ENCODE results near the gene GP2. TPM values are rescaled to one million over a fixed set of nuclear protein-coding genes. Genes with fewer than 3 reads are reported as not detected.

Gene GP2
- polyA plus RNA-seq, 3 donors, result not detected

DNA sequence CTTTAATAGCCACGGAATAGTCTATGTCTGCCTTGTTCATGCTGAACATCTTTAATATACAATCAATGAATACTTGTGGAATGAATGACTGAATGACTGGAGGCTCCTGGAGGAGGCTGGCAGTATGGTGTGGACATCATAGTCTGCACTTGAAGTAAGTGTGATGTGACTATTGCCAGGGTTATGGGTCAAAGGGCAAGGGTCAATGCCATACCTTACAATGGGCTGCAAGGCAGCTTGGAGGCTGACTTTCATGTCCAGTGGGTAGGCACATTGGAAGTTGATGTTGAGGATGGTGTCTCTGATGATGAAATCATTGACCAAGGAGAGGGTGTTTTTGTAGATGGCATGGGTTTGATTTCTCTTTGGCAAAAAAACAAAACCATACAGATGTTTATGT, 7.9 kb downstream of the GP2 start:
- WGBS (ENCODE audit: insufficient coverage), result no CpG with 5 or more reads among the region's 1 CpG
- no peaks in the 10 kb centered on the region for H3K36me3 Mint-ChIP-seq
- DNase-seq, result no peak

DNA sequence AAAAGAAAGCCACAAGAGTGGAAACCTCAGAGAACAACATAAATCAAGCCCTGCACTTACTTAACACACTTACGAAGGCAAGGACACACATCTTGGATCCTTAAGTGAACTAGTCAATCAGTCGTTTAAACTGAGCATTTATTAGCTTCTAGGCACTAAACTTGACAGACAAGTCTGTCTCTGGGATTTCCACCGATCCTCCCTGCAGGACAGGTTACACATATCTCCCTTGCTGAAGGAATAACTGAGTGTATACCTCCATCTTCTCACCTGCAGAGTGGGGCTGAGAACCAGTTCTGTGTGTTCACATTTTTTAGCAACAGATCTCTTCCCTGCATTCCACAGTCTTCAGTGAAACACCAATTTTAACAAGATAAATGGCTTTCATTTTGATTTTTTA, 8.9 kb downstream of the GP2 start:
- no peaks in the 10 kb centered on the region for H4K20me1 ChIP-seq (ENCODE audit: insufficient read depth, low read length)
- no peak overlapping the region for H3K4me3 ChIP-seq (replicated peaks in 1 of 3; ENCODE audit: low read depth in 2 of 3, low read length in 3 of 3)
- H3K36me3 ChIP-seq (replicated peaks in 1 of 2; ENCODE audit: control insufficient read depth in 1 of 2, insufficient read depth in 2 of 2, low read length in 2 of 2), result no peaks in the 10 kb centered on the region
- H2AFZ ChIP-seq (ENCODE audit: insufficient read depth, low read depth, low read length, poor library complexity, severe bottlenecking), result no peak overlapping the region
- no peak for DNase-seq
- no peak overlapping the region for H3K9ac ChIP-seq (ENCODE audit: insufficient read depth, low read length, poor library complexity, severe bottlenecking)
- H3K79me2 ChIP-seq (ENCODE audit: insufficient read depth, low read length), result no peaks in the 10 kb centered on the region
- H3K4me3 Mint-ChIP-seq, result no peak overlapping the region
- 46% methylated on average over 2 of the region's 3 CpGs for WGBS (ENCODE audit: insufficient coverage)
- peaks cover 0 to 3% (median 0%) of the 10 kb centered on the region in 7 donors for H3K9me3 Mint-ChIP-seq
- H3K27ac ChIP-seq (ENCODE audit: low read depth in 1 of 2, low read length in 2 of 2), result no peak overlapping the region
- no peaks in the 10 kb centered on the region for H3K4me1 ChIP-seq (ENCODE audit: control insufficient read depth in 1 of 2, insufficient read depth in 2 of 2, low read length in 2 of 2)
- intact Hi-C loops (cut with micrococcal nuclease), result no loop called here
- H3K9me3 ChIP-seq (replicated peaks in 1 of 2; ENCODE audit: control insufficient read depth in 1 of 2, insufficient read depth in 1 of 2, low read length in 2 of 2), result no peaks in the 10 kb centered on the region
- H3K27ac Mint-ChIP-seq, result no peak overlapping the region
- TF ChIP-seq, protein P1, sequence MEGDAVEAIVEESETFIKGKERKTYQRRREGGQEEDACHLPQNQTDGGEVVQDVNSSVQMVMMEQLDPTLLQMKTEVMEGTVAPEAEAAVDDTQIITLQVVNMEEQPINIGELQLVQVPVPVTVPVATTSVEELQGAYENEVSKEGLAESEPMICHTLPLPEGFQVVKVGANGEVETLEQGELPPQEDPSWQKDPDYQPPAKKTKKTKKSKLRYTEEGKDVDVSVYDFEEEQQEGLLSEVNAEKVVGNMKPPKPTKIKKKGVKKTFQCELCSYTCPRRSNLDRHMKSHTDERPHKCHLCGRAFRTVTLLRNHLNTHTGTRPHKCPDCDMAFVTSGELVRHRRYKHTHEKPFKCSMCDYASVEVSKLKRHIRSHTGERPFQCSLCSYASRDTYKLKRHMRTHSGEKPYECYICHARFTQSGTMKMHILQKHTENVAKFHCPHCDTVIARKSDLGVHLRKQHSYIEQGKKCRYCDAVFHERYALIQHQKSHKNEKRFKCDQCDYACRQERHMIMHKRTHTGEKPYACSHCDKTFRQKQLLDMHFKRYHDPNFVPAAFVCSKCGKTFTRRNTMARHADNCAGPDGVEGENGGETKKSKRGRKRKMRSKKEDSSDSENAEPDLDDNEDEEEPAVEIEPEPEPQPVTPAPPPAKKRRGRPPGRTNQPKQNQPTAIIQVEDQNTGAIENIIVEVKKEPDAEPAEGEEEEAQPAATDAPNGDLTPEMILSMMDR (IDR thresholded peaks at IDR 0.05), result no peak
- peaks cover 3 to 5% (median 3%) of the 10 kb centered on the region in 3 donors for H3K27me3 Mint-ChIP-seq (ENCODE audit: low read depth in 3 of 3)
- no peak overlapping the region for H3K4me2 ChIP-seq (replicated peaks; ENCODE audit: extremely low read depth, low read length, poor library complexity, severe bottlenecking)
- no peaks in the 10 kb centered on the region for H3K27me3 ChIP-seq (ENCODE audit: control insufficient read depth in 2 of 2, insufficient read depth in 2 of 2, low read length in 2 of 2)
- H3K36me3 Mint-ChIP-seq, result no peaks in the 10 kb centered on the region
- H3K4me1 Mint-ChIP-seq, result no peaks in the 10 kb centered on the region

More for the DNA sequence above, 7.9 kb downstream of the GP2 start:
- Histone ChIP-seq H3K27me3 (ENCODE audit: control insufficient read depth in 2 of 2, insufficient read depth in 2 of 2, low read length in 2 of 2) (no peaks in the 10 kb centered on the region), H3K9ac (ENCODE audit: insufficient read depth, low read length, poor library complexity, severe bottlenecking) (no peak overlapping the region), H3K9me3 (replicated peaks in 1 of 2; ENCODE audit: control insufficient read depth in 1 of 2, insufficient read depth in 1 of 2, low read length in 2 of 2) (no peaks in the 10 kb centered on the region), H3K27ac (ENCODE audit: low read depth in 1 of 2, low read length in 2 of 2) (no peak overlapping the region), H4K20me1 (ENCODE audit: insufficient read depth, low read length) (no peaks in the 10 kb centered on the region), H2AFZ (ENCODE audit: insufficient read depth, low read depth, low read length, poor library complexity, severe bottlenecking) (no peak overlapping the region), H3K4me3 (replicated peaks in 1 of 3; ENCODE audit: low read depth in 2 of 3, low read length in 3 of 3) (no peak overlapping the region), H3K4me1 (ENCODE audit: control insufficient read depth in 1 of 2, insufficient read depth in 2 of 2, low read length in 2 of 2) (no peaks in the 10 kb centered on the region), H3K79me2 (ENCODE audit: insufficient read depth, low read length) (no peaks in the 10 kb centered on the region), H3K36me3 (replicated peaks in 1 of 2; ENCODE audit: control insufficient read depth in 1 of 2, insufficient read depth in 2 of 2, low read length in 2 of 2) (no peaks in the 10 kb centered on the region), H3K4me2 (replicated peaks; ENCODE audit: extremely low read depth, low read length, poor library complexity, severe bottlenecking) (no peak overlapping the region)
- H3K9me3 Mint-ChIP-seq, result peaks cover 0 to 3% (median 0%) of the 10 kb centered on the region in 7 donors
- TF ChIP-seq, protein P1 (IDR thresholded peaks at IDR 0.05), result no peak
- intact Hi-C loops (cut with micrococcal nuclease), result no loop called here
- H3K27me3 Mint-ChIP-seq (ENCODE audit: low read depth in 3 of 3), result peaks cover 3 to 5% (median 3%) of the 10 kb centered on the region in 3 donors
- no peaks in the 10 kb centered on the region for H3K4me1 Mint-ChIP-seq
- no peak overlapping the region for H3K27ac Mint-ChIP-seq
- H3K4me3 Mint-ChIP-seq, result no peak overlapping the region
